GM19372 (cell line): ENCODE measurements around the gene FAU.

Experiments used
- ATAC-seq: cut with Tn5 transposase; IDR thresholded peaks from one replicate; pipeline ENCODE4 v1.9.1; 2021; ENCODE audit warnings: mild to moderate bottlenecking, low read depth, moderate library complexity; ENCODE audit not compliant: unreplicated experiment

FAU gene

GRCh38 chr11:65136515-65137096 lies 14.7 kb upstream of the FAU start:
- no peak for ATAC-seq

- no peak for ATAC-seq
Measured at GRCh38 chr11:65135633-65136145, 13.8 kb upstream of the FAU start.

DNA sequence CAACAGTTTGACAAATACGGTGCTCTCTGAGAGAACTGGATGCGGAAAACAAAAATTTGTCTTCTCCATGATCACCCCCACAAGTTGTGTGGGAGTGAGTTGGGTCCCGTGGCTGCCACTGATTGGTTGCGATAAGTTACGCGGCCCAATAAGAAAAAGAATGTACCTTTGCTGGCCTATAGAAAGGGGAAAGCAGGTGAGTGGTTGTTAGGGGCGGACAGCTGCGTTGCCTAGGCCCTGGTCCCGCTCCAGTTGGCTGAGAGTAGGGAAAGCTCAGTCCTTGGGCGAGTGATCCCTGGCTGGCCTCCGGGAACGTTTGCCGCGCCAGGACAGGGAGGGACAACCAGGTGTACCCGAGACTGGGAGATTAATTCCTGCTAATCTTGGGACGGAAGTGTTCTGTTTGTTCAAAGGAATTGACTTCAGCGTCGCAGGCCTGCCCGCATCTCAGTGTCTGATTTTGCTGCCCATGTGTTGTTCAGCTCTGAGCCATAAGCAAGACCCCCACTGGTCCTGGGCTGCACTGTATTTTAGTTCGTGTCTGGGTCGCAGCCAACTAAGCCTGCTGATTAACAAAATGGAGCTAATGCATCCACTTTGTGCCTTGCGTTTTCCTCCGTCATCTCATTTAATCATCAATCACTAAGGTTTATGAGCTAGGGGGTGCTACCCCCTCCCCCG lies 13.2 kb upstream of the FAU start:
- peak; percentile 63 for ATAC-seq

DNA sequence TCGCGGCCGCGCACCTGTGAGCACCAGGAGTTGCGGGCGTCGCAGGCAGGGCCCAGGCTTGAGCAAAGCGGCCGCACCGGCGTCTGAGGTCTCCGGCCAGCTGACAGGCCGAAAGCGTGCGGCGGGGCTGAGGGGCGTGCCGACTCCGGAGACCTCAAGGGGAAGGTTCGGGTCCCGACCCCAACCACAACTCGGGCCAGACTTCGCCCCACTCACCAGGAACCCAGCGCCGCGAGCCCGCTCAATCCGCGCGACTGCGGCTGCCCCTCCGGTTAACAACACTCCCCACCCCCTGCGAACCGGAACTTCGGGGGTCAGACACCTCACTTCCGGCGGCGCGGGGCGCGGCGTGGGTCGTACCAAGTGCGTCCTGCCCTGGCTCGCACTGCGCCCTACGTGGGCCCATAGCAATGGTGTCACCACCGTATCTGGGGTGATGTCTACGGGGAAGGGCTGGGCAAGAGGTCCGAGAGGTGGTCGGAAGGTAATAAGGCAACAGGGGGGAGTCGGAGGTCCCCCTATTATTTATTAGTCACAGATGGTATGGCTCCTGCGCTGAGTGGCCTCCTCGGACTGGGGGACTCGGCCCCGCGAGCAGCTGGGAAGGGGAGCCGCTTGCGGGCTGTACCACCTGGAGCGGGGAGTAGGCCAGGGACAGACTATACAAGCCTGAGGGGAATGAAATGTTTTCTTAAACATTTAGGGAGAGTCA lies 12.5 kb upstream of the FAU start, which contains the start of gene SYVN1:
SYVN1 (minus strand) TSS at position 280 of the 712 bp plus-strand sequence. CDS start 918 bp downstream, outside the sequence.
- peak; percentile 47 for ATAC-seq

- no peak for ATAC-seq
Measured at GRCh38 chr11:65133724-65134123, 11.8 kb upstream of the FAU start.

DNA sequence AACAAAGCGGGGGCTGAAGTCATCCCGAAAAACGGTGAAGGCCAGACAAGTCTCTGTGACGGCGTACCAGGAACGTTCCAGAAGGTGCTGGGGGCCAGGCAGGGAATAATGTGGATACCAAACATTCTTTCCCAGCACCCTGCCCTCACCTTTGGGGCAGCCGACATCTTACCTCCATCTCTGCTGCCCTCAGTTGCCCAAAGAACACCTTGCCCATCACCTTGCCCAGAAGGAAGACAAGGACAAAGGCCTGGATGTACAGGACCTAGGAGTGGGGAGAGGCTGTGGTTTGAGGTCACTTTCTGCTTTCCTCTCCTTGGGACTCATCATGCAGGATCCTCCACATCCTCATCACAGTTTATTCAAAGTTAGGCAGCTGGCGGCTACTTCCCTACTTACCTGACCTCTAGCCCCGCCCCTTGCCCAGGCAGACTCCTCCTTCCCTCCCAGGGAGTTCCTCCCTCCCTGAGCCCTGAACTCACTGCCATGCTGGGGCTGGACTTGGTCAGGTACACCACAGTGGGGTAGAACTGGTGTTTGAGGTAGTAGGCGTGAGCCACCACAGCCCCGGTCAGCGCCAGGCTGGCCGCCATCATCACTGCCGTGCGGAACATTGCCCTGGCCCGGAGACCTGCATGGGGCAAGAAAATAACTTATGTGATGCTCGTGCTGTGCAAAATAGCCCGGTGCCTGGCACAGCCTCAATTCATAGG lies 11.2 kb upstream of the FAU start:
- no peak for ATAC-seq

- ATAC-seq: no peak
Measured at GRCh38 chr11:65132238-65132987, 10.5 kb upstream of the FAU start.

- no peak for ATAC-seq
Measured at GRCh38 chr11:65131895-65132237, 9.9 kb upstream of the FAU start.

DNA sequence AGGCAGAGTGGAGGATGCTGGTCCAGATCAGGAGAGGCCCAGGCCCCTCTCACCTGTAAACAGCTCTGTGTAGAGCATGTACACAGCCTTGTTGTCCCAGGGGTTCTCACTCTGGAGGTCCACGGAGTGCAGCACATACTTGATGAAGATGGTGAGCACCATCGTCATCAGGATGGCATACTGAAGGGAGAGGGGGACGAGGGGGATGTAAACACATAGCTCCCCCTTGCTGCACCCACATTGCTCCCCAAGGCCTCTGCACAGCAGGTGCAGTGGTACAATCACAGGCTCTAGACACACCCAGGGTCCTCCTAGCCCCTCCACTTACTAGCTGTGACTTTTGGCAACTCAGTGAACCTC lies 9.5 kb upstream of the FAU start:
- ATAC-seq: no peak

DNA sequence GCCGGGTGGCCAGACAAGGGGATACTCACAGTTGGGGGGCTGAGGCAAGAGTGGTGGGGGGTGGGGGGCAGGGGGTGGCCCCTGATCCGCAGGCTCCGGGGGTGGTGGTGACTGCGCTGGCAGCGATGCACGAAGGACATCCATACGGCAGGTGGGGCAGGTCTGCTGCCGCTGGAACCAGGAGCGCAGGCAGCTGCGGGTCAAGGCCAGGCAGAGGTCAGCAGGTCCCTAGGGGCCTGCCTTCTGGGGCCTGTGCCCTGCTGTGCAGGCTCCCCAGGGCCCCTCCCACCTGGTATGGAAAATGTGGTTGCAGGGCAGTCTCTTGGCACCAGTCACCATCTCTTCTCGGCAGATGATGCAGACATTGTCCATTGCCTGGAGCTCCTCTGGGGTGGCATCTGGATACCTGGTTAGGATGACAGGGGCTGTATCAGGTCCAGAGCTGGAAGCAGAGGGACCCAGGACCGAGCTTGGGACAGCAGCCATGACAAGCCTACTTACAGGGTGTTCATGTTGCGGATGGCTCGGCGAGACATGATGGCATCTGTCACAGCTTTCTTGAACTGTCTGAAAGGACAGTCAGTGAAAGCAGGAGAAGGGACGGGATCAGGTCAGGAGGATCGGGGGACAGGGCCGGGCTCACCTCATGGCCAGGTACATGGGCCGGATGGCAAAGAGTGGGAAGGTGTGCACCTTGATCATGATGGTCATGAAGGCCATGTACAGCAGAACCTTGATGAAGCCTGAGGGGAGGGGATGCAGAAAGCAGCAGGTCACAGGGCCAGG lies 8.9 kb upstream of the FAU start:
- ATAC-seq: no peak

DNA sequence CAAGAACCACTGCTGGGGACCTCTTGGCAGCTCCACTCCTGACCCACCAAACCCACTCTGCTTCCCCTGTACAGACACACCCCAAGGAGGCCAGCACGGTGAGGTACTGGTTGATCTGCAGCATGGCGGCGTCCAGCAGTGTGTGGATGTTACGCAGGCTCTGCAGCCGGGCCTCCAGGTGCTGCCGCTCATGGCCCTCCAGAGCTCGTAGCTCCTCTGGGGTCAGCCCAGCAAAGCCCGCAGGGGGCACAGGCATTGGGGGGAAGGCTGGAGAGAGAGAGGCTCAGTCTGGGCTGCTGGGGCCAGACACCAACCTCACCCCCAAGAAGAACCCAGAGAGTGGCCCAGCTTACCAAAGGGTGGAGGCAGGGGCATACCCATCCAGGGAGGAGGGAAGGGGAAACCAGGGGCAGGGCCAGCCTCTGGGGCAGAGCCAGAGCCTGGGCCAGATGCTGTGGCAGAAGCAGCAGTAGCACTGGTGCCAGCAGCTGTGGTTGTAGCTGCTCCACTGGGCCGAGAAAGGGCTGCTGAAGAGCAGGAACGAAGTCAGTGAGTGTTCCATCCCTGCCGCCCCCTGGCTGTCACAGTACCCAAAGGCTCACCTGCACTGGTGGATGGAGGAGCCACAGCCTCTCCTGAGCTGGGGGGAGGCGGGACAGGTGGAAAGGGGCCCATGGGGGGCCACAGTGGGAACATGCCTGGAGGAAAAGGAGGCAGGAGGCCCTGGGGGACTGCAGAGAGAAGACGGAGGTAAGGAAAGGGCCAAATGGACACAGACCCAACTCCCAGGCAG lies 7.9 kb upstream of the FAU start:
- ATAC-seq: no peak

DNA sequence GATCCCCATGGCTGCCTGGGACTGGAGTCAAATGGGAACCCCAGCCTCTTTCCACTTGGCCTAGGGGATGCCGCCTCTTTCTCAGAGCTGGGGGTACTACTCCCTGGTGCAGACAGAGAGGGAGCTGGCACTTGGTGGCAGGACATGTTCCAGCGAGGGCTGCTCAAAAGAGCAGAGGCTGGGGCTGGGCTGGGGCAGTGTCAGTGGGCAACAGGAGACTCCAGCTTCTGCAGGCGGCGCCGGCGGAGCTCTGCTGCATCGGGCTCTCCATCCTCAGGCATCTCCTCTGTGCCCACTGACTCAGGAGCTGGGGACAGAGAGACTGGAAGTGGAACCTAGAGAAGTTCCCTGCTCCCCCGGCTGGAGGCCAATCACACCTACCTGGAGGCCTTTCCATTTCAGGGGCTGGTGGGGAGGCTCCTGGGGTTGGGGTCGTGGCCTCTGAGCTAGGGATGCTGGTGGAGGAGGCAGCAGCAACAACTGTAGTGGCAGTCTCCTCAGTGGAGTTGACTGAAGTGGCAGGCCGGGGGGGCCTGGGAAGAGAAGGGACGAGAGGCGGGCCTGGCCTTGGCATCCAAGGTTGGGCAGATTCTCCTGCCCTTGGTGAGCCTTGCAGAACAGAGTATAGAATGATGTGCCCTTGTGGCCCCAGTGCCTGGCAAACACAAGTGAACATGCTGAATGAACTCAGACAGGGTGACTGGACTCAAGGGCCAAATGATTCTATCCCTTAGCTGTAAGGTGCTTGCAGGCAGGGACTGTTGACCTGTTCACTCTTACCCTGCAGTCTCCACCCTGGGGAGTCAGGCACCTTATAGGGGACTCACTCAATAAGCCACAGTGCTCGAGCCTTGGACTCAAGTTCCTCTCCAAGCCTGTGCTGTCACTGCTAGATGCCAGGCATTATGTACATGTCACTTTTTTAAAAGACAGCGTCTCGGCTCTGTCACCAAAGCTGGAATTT lies 6.5 kb upstream of the FAU start:
- no peak for ATAC-seq

DNA sequence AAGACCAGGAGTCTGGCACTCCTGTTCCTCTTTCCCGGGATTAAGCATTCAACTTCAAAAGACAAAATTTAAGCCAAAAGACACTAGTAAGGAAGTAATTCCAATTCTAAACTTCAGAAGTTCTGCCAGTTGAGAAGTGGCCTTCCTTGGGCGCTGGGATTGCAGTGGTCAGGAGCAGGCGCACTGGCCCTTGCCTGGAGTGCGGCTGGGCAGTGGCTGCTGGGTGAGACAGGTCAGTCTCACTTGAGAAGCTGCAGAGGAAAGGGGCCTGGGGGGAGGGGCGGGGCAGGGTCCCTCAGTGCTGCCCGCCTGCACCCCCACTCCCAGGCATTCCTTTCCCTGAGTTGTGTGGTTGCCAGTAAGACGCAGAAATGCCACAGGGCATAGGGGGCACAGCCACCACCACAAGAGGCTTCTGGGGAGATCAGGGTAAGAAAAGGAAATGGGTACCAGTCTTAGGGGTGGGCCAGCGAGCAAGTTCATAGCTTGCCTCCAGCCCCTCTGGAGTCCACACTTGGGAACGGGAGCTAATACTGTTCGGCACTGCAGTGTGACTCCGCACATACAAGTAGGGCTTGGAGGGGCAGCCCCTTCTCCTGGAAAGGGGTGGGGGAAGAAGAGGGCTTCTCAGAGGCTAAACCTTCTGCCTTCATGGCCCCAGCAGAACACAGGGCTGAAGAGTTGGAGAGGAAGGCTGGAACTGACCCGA lies 5.7 kb upstream of the FAU start:
- no peak for ATAC-seq

- no peak for ATAC-seq
Measured at GRCh38 chr11:65126624-65127274, 4.8 kb upstream of the FAU start.

GRCh38 chr11:65125197-65126056 lies 3.5 kb upstream of the FAU start:
- ATAC-seq: no peak
